ENCODE data around the gene KMT2D. TPM values are rescaled to one million over a fixed set of nuclear protein-coding genes. Genes with fewer than 3 reads are reported as not detected.
A peak's percentile ranks its signal among the peaks of the same experiment; 100 is the strongest.

KMT2D gene
- total RNA-seq, 1 donor from 2014 or later, result 86.9 TPM

DNA sequence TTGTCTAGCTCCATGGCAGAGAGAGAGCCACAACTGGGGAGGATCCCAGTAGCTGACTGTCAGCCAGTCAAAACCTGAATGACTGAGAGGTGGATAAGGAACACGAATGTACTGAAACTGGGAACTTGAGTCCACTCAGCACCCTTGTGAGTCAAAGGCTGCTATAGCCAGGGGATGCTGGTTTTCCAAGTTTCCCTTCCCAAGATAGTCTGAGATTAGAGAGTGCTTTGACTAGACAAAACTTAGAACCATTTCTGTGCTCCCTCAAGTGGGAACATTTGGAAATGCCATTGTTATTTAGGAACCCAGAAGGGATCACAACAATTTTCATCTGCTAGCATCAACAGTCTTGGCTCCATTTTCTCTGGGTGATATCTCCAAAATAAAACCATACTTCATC is 46.0 kb downstream of the KMT2D start:
- no peak for FAIRE-seq
- no peak overlapping the region for H3K4me2 ChIP-seq (ENCODE audit: low read length)
- H3K4me1 Mint-ChIP-seq (ENCODE audit: low read depth, unreplicated experiment), result peaks cover 21% of the 10 kb centered on the region

DNA sequence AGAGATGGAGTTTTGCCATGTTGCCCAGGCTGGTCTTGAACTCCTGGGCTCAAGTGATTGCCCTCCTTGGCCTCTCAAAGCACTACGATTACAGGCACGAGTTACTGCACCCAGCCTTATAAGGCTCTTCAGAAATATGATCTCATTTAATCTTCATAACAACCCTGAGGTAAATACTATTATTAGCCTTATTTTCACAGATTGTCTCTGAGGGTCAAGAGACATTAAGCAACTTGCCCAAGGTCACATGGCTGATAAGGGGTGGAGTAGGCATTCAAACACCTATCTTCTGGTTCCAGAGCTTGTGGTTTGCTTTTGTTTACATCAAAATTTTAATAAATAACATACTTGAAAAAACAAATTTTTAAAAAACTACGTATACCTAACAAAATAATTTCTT is 47.2 kb downstream of the KMT2D start:
- Histone ChIP-seq H3K9me3 (ENCODE audit: insufficient read depth, low read depth, low read length) (no peaks in the 10 kb centered on the region), H3K4me1 (ENCODE audit: insufficient read depth, low read length) (peaks cover 9% of the 10 kb centered on the region), H3K79me2 (ENCODE audit: insufficient read depth, low read length) (peaks cover 32% of the 10 kb centered on the region), H2AFZ (ENCODE audit: low read depth, low read length) (no peak overlapping the region), H4K20me1 (ENCODE audit: insufficient read depth, low read length) (peaks cover 22% of the 10 kb centered on the region), H3K27ac (ENCODE audit: low read depth, low read length) (no peak overlapping the region), H3K9ac (ENCODE audit: low read length) (no peak overlapping the region), H3K4me3 (ENCODE audit: insufficient read depth, low read depth, low read length) (no peak overlapping the region), H3K4me2 (ENCODE audit: low read length) (no peak overlapping the region), H3K27me3 (ENCODE audit: insufficient read depth, low read length) (no peaks in the 10 kb centered on the region), H3K36me3 (ENCODE audit: insufficient read depth, low read length) (peaks cover 24% of the 10 kb centered on the region)
- FAIRE-seq (no peak), DNase-seq (ENCODE audit: low read depth) (no peak)
- H3K36me3 Mint-ChIP-seq (ENCODE audit: low read depth, unreplicated experiment), result peaks cover 10% of the 10 kb centered on the region
- H3K27me3 Mint-ChIP-seq (ENCODE audit: low read depth, unreplicated experiment), result no peaks in the 10 kb centered on the region
- no peak overlapping the region for H3K4me3 Mint-ChIP-seq (ENCODE audit: unreplicated experiment)
- TF ChIP-seq, protein P1, sequence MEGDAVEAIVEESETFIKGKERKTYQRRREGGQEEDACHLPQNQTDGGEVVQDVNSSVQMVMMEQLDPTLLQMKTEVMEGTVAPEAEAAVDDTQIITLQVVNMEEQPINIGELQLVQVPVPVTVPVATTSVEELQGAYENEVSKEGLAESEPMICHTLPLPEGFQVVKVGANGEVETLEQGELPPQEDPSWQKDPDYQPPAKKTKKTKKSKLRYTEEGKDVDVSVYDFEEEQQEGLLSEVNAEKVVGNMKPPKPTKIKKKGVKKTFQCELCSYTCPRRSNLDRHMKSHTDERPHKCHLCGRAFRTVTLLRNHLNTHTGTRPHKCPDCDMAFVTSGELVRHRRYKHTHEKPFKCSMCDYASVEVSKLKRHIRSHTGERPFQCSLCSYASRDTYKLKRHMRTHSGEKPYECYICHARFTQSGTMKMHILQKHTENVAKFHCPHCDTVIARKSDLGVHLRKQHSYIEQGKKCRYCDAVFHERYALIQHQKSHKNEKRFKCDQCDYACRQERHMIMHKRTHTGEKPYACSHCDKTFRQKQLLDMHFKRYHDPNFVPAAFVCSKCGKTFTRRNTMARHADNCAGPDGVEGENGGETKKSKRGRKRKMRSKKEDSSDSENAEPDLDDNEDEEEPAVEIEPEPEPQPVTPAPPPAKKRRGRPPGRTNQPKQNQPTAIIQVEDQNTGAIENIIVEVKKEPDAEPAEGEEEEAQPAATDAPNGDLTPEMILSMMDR (IDR thresholded peaks at IDR 0.05; ENCODE audit: insufficient read depth, low read depth, low read length), result no peak
- no peak for TF ChIP-seq EZH2 (IDR thresholded peaks at IDR 0.05; ENCODE audit: insufficient read depth, low read length)
- peaks cover 18% of the 10 kb centered on the region for H3K4me1 Mint-ChIP-seq (ENCODE audit: low read depth, unreplicated experiment)
- H3K27ac Mint-ChIP-seq (ENCODE audit: unreplicated experiment), result no peak overlapping the region
- no peaks in the 10 kb centered on the region for H3K9me3 Mint-ChIP-seq (ENCODE audit: unreplicated experiment)

More for the DNA sequence above, 46.0 kb downstream of the KMT2D start:
- Histone ChIP-seq H3K27ac (ENCODE audit: low read depth, low read length) (no peak overlapping the region), H3K79me2 (ENCODE audit: insufficient read depth, low read length) (peaks cover 32% of the 10 kb centered on the region), H3K9me3 (ENCODE audit: insufficient read depth, low read depth, low read length) (no peaks in the 10 kb centered on the region), H3K4me1 (ENCODE audit: insufficient read depth, low read length) (peaks cover 13% of the 10 kb centered on the region), H2AFZ (ENCODE audit: low read depth, low read length) (no peak overlapping the region), H3K36me3 (ENCODE audit: insufficient read depth, low read length) (peaks cover 24% of the 10 kb centered on the region), H3K4me3 (ENCODE audit: insufficient read depth, low read depth, low read length) (no peak overlapping the region), H3K27me3 (ENCODE audit: insufficient read depth, low read length) (no peaks in the 10 kb centered on the region), H3K9ac (ENCODE audit: low read length) (no peak overlapping the region), H4K20me1 (ENCODE audit: insufficient read depth, low read length) (peaks cover 19% of the 10 kb centered on the region)
- no peak overlapping the region for H3K4me3 Mint-ChIP-seq (ENCODE audit: unreplicated experiment)
- H3K9me3 Mint-ChIP-seq (ENCODE audit: unreplicated experiment), result no peaks in the 10 kb centered on the region
- no peak overlapping the region for H3K27ac Mint-ChIP-seq (ENCODE audit: unreplicated experiment)
- no peak for DNase-seq (ENCODE audit: low read depth)
- no peaks in the 10 kb centered on the region for H3K27me3 Mint-ChIP-seq (ENCODE audit: low read depth, unreplicated experiment)
- TF ChIP-seq, protein P1 (IDR thresholded peaks at IDR 0.05; ENCODE audit: insufficient read depth, low read depth, low read length), result peak; percentile 22
- no peak for TF ChIP-seq EZH2 (IDR thresholded peaks at IDR 0.05; ENCODE audit: insufficient read depth, low read length)
- peaks cover 10% of the 10 kb centered on the region for H3K36me3 Mint-ChIP-seq (ENCODE audit: low read depth, unreplicated experiment)

DNA sequence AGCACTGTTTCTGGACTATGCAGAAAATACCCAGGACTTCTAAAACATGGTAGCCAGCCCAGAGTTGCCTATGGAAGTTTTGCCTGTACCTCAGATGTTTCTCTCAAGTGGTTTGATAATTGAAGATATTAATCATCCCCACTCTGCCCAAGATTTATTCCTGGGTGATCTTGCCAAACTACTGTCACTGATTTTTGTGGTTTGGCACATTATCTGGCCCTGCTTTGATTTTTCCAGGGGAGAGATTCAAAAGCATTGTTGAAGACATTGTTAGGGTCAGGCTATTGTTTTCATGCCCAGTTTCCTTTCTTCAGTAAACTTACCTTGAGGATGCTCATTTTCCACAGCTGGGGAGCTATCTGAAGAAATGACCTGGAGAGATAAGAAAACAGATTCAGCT is 47.9 kb downstream of the KMT2D start:
- H3K9me3 Mint-ChIP-seq (ENCODE audit: unreplicated experiment), result no peaks in the 10 kb centered on the region
- H3K27ac Mint-ChIP-seq (ENCODE audit: unreplicated experiment), result no peak overlapping the region
- Histone ChIP-seq H3K9ac (ENCODE audit: low read length) (no peak overlapping the region), H2AFZ (ENCODE audit: low read depth, low read length) (no peak overlapping the region), H3K36me3 (ENCODE audit: insufficient read depth, low read length) (peaks cover 24% of the 10 kb centered on the region), H4K20me1 (ENCODE audit: insufficient read depth, low read length) (peaks cover 25% of the 10 kb centered on the region), H3K4me1 (ENCODE audit: insufficient read depth, low read length) (peaks cover 8% of the 10 kb centered on the region), H3K4me3 (ENCODE audit: insufficient read depth, low read depth, low read length) (no peak overlapping the region), H3K79me2 (ENCODE audit: insufficient read depth, low read length) (peaks cover 25% of the 10 kb centered on the region), H3K27ac (ENCODE audit: low read depth, low read length) (no peak overlapping the region), H3K4me2 (ENCODE audit: low read length) (no peak overlapping the region), H3K9me3 (ENCODE audit: insufficient read depth, low read depth, low read length) (no peaks in the 10 kb centered on the region), H3K27me3 (ENCODE audit: insufficient read depth, low read length) (no peaks in the 10 kb centered on the region)
- FAIRE-seq, result no peak
- H3K4me1 Mint-ChIP-seq (ENCODE audit: low read depth, unreplicated experiment), result peaks cover 15% of the 10 kb centered on the region
- peaks cover 10% of the 10 kb centered on the region for H3K36me3 Mint-ChIP-seq (ENCODE audit: low read depth, unreplicated experiment)
- H3K4me3 Mint-ChIP-seq (ENCODE audit: unreplicated experiment), result no peak overlapping the region
- no peak for DNase-seq (ENCODE audit: low read depth)
- H3K27me3 Mint-ChIP-seq (ENCODE audit: low read depth, unreplicated experiment), result no peaks in the 10 kb centered on the region
- TF ChIP-seq, protein P1 (IDR thresholded peaks at IDR 0.05; ENCODE audit: insufficient read depth, low read depth, low read length), result no peak
- TF ChIP-seq EZH2 (IDR thresholded peaks at IDR 0.05; ENCODE audit: insufficient read depth, low read length), result no peak

Measured in astrocyte (in vitro differentiated cells and primary cell).